ENCODE results near the gene UGP2. TPM values are rescaled to one million over a fixed set of nuclear protein-coding genes. Genes with fewer than 3 reads are reported as not detected.
"Not testable (repeated sequence)": the region's sequence is repeated elsewhere in the genome, so short reads cannot be mapped to it uniquely, and the experiment has no call there.

UGP2 gene
- total RNA-seq, 1 donor from 2014 or later: 113 TPM

- DNase-seq (ENCODE audit: low spot score): no peak
These were observed 51.5 kb downstream of the UGP2 start for GRCh38 chr2:63893163-63893562.

- no peak for DNase-seq (ENCODE audit: low spot score)
These were observed 52.5 kb downstream of the UGP2 start for GRCh38 chr2:63894167-63894566.

- DNase-seq (ENCODE audit: low spot score): no peak
These were observed 57.1 kb downstream of the UGP2 start for GRCh38 chr2:63898839-63899238.

- no peak for DNase-seq (ENCODE audit: low spot score)
These were observed 57.9 kb downstream of the UGP2 start for GRCh38 chr2:63899639-63900038.

- DNase-seq (ENCODE audit: low spot score): no peak
These were observed 60.5 kb downstream of the UGP2 start for GRCh38 chr2:63902149-63902548.

GRCh38 chr2:63903003-63903402, 61.3 kb downstream of the UGP2 start:
- DNase-seq (ENCODE audit: low spot score): no peak

GRCh38 chr2:63914311-63914710, 72.6 kb downstream of the UGP2 start:
- no peak for DNase-seq (ENCODE audit: low spot score)

GRCh38 chr2:63926815-63927214, 85.1 kb downstream of the UGP2 start:
- no peak for DNase-seq (ENCODE audit: low spot score)

GRCh38 chr2:63932104-63932503, 90.4 kb downstream of the UGP2 start:
- DNase-seq (ENCODE audit: low spot score): not testable (repeated sequence)

Other genes starting within 250 kb of the UGP2 start
- 27.5 TPM for gene VPS54, start 177.5 kb downstream of the UGP2 start, total RNA-seq

Data from ureter (tissue), 1 donor.